Kasumi-1 (cell line): Measurements from ENCODE around the gene ARMC10.
A peak's percentile ranks its signal among the peaks of the same experiment; 100 is the strongest.
"Not testable (repeated sequence)": the region's sequence is repeated elsewhere in the genome, so short reads cannot be mapped to it uniquely, and the experiment has no call there.

Source experiments
- DNase-seq, 2 experiments: peaks; one replicate each; lab custom pipeline; 2025; lab: John Stamatoyannopoulos, UW

The ARMC10 gene

DNA sequence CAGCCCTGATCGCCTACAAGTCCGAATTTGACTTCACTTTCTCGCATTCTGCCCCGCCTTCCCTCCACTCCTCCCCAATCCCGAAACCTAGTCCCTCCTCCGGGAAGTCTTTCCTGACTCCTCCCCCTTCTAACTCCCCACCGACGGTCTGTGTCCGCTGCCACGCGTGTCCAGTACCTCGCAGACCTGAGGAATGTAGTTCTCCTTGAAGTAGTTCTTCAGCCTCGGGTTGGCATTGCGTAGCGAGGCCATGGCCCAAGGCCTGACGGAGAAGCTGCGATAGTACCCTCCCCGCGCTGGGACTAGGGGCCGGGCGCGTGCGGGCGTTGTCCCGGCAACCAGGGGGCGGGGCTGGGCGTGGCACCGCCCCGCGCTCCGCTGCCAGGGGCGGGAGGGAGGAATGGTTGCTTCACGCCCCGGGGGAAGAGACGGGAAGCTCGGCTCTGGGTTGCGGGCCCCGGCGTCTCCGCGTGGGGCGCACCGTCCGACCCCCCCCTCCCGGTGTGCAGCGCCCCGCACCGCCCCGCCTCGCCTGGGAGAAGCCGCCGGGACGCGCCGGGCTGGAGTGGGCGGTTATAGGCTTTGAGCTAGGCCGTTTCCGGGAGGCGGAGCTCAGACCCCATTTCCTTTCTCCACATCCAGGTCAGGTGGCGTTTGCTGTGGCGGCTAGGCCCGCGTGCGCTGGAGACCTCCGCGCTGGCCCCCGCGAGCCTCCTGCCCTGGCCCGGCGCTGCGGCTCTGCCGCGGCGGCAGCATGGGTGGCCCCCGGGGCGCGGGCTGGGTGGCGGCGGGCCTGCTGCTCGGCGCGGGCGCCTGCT, at the start of gene ARMC10, which contains the start of gene FBXL13:
TSS of gene ARMC10 (plus strand) at position 622 of the 818 bp plus-strand sequence. CDS start at position 755, 133 bp downstream.
TSS of gene FBXL13 (minus strand) at position 278 of the 818 bp plus-strand sequence.
- DNase-seq: peak; percentile 88 to 93

DNA sequence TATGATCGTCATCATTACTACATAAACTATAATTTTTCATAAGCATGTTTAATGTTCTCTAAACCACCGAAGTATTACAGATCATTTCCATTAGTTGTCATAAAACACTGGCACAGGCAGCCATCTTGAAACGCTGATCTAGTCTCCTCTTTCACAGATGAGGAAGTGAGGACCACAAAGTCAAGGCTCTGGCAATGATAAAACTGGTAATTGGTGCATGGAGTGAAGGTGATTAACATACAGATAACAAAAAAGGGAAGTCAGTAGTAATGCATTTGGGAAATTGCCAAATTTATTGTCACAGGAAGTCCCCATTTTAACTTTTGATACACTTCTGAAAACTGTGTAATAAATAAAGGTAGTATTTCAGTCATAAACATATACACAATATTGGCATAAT, 49.6 kb upstream of the ARMC10 start:
- peak; percentile 76 to 78 for DNase-seq

DNA sequence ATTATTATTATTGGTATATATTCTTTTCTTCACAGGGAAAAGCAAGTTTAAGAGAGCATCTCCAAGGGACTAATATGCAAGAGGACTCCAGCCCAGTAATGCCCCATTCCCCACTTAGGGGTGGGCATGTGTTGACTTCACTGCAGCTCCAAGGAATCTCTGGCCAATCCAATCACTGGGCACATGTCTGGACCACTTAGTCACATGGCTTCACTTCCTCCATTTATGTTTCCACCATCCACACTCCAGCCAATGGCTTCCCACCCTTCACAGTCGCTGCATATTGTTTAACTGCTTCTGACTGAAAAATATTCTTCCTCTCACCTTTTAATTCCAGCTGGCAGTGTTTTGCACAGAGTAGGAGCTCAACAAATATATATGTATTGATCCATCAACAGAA, 43.9 kb upstream of the ARMC10 start:
- DNase-seq: no peak

DNA sequence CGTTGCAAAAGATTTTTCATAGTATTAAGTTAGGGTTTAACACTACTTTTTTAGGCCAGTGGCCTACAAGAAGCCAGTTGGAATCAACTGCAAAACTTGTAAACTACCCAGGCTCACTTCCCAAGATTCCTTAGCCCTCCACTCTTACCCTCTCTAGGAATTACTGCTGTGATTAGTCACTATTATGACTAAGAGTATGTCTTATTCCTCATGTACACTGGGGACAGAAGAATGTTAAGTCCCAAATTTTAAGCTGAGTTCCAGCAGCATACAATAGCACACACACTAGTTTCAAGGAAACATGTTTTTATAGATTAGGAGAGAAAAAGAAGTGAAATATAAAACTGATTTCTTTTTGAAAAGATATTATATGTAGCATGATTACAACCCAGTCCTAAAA, 43.2 kb upstream of the ARMC10 start:
- no peak for DNase-seq

DNA sequence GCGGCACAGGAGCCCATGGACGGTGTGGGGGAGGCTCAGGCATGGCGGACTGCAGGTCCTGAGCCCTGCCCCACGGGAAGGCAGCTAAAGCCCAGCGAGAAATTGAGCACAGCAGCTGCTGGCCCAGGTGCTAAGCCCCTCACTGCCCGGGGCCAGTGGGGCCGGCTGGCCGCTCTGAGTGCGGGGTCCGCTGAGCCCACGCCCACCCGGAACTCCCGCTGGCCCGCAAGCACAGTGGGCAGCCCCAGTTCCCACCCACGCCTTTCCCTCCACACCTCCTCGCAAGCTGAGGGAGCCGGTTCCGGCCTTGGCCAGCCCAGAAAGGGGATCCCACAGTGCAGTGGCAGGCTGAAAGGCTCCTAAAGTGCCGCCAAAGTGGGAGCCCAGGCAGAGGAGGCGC, 40.6 kb upstream of the ARMC10 start:
- DNase-seq: not testable (repeated sequence)

DNA sequence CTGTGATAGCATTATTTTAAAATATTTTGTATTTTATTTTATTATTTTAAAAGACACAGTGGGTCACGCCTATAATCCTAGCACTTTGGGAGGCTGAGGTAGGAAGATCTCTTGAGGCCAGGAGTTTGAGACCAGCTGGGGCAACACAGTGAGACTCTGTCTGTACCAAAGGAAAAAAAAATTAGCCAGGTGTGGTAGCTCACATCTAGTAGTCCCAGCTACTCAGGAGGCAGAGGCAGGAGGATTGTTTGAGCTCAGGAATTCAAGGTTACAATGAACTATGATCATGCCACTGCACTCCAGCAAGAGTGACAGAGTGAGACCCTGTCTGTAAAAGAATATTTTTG, 37.5 kb upstream of the ARMC10 start:
- no peak for DNase-seq

DNA sequence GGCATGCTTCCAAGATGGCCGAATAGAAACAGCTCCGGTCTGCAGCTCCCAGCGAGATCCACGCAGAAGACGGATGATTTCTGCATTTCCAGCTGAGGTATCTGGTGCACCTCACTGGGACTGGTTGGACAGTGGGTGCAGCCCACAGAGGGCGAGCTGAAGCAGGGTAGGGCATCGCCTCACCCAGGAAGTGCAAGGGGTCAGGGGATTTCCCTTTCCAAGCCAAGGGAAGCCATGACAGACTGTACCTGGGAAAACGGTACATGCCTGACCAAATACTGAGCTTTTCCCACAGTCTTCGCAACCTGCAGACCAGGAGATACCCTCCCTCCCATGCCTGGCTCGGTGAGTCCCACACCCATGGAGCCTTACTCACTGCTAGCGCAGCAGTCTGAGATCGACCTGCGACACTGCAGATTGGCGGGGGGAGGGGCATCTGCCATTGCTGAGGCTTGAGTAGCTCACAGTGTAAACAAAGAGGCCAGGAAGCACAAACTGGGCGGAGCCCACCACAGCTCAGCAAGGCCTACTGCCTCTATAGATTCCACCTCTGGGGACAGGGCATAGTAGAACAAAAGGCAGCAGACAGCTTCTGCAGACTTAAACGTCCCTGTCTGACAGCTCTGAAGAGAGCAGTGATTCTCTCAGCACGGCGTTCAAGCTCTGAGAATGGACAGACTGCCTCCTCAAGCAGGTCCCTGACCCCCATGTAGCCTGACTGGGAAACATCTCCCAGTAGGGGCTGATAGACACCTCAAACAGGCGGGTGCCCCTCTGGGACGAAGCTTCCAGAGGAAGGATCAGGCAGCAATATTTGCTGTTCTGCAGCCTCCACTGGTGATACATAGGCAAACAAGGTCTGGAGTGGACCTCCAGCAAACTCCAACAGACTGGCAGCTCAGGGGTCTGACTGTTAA, 36.9 kb upstream of the ARMC10 start:
- DNase-seq: not testable (repeated sequence)

DNA sequence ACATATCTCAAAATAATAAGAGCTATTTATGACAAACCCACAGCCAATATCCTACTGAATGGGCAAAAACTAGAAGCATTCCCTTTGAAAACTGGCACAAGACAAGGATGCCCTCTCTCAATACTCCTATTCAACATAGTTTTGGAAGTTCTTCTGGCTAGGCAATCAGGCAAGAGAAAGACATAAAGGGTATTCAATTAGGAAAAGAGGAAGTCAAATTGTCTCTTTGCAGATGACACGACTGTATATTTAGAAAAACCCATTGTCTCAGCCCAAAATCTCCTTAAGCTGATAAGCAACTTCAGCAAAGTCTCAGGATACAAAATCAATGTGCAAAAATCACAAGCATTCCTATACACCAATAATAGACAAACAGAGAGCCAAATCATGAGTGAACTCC, 33.1 kb upstream of the ARMC10 start:
- not testable (repeated sequence) for DNase-seq

DNA sequence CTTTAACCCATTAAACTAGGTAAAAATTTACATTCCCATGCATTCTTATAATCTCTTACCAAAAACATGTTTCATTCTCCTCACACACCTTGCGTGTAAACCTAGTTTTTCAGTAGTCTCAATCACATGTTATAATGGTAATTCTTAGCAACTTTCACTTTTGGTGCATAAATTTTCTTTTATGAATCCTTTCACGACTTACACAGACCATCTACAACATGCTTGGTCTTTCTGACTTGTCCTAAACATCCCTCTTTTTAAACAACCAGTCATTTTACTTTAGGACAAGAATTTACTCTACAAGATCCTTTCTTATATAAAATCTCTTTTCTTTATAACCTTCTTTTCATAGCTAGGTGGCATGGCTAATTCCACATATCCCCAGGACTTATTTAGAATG, 26.1 kb upstream of the ARMC10 start:
- peak; percentile 9 to 28 for DNase-seq

DNA sequence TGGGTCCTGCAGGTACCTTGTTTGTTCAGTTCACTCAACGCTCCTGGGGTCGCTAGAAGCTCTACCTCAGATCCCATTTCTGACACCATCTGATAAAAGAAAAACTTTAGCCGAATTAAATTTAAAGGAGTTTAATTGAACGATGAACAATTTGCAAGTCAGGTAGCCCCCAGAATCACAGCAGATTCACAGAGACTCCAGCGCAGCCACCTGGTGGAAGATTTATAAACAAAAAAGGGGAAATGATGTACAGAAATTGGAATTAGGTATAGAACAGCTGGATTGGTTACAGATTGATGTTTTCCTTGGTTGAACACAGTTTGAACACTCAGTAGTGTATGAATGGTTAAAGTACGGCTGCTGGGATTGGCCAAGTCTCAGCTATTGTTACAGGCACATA, 23.4 kb upstream of the ARMC10 start:
- DNase-seq: no peak

DNA sequence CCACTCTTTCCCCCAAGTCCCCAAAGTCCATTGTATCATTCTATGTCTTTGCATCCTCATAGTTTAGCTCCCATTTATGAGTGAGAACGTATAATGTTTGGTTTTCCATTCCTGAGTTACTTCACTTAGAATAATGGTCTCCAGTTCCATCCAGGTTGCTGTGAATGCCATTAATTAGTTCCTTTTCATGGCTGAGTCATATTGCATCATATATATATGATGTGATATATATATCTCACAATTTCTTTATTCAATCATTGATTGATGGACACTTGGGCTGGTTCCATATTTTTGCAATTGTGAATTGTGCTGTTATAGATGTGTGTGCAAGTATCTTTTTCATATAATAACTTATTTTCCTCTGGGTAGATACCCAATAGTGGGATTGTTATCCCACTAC, 18.9 kb upstream of the ARMC10 start:
- not testable (repeated sequence) for DNase-seq

DNA sequence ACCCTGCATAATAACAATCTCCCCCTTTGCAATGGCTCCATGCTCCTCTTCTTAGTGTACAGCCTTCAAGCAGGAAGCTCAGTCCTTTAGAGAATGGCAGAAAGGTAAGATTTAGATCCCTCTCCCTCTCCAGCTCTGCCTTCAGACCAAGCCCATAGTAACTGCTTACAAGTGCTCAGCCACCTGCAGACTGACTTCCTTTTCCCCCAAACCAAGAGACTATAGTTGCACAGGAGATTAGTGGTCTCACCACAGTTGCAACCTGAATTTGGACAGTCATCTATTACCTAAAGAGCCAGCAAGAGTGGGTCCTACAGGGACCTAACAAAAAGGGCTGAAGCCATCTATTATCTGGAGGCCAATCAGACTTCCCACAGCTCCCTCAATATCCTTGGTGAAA, 16.8 kb upstream of the ARMC10 start:
- DNase-seq: no peak

DNA sequence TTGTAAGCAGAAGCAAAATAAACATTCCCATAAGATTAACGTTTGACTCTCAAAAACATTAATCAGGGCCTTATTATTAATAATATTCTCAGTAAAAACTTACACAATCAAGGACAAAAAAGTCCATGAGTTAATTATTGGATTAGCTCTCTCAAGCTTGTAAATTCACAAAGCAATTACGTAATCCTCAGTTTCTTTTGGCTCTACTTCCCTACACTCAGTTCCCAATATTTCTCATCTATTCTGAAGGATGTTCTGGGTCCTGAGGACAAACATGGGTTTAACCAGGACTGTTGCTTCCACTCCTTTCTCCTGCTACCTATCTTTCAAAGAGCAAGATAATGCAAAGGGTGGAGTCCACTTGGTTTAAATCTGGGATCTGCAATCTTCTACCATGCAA, 15.5 kb upstream of the ARMC10 start:
- no peak for DNase-seq

DNA sequence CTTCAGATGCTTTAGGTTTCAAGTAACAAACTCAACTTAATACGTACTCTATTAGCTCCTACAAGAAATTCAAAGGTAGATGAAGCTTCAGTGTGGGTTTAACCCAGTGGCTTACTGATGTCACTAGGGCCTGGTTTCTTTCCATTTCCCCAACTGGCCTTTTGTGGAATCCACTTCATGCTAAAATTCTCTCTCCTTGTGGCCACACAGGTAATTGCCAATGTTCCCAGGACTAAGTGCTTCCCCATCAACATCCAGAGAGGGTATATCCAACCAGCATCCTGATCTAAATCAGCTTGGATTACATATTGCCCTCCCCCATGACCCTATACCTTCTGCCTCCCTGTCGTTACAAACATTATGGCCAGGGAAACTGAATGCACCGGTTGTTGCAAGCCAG, 11.0 kb upstream of the ARMC10 start:
- no peak for DNase-seq

DNA sequence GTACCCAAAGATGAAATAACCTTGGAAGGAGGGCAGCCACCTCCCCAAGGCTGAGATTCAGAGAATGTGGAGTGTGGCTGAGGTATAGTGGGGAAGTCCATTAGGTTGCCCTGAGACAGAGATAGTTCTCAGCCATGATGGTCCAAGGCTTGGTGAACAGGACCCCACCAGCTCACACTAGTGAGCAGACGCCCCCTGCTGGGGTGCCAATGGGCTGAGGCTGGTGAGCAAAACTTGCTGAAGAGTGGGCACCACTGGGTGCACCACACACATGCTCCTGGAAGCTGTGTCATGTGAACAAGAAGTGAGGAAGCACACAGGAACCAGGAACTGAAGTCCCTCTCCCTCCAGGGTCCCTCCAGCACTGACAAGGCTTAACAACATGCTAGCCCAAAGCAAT, 9.3 kb upstream of the ARMC10 start:
- DNase-seq: peak; percentile 57 to 66

DNA sequence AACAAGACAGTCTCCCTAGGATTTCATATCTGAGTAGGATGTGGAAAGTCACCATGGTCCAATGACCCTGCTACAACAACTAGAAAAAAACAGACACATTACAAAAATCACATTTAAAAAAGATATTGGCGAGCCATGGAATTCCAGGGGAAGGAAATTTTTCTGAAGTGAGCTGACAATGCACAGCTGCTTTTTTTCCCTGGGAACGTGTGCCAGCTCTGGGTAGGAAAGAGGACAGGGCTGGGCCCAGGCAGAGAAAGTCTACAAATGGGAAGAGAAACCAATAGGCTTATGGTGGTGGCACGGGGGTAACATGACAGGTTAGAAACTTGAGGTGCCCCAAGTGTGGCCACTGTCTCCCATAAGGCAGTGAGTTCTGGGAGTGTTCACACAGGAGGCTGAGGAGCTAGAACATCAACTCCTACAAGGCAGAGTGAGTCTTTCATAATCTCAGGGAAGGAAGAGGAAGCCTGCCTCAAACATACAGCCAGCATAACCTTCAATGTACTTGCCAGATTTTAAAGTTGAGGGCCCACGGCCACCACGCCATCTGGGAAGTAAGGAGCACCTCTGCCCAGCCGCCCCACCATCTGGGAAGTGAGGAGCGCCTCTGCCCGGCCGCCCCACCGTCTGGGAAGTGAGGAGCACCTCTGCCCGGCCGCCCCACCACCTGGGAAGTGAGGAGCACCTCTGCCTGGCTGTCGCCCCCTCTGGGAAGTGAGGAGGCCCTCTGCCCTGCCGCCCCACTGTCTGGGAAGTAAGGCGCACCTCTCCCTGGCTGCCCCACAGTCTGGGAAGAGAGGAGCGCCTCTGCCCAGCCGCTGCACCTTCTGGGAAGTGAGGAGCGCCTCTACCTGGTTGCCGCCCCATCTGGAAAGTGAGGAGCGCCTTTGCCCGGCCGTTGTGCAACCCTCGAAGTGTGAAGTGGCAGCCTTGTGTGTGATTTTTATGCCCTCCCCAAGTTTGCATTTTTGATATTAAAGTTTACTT, 6.2 kb upstream of the ARMC10 start:
- DNase-seq: no peak

DNA sequence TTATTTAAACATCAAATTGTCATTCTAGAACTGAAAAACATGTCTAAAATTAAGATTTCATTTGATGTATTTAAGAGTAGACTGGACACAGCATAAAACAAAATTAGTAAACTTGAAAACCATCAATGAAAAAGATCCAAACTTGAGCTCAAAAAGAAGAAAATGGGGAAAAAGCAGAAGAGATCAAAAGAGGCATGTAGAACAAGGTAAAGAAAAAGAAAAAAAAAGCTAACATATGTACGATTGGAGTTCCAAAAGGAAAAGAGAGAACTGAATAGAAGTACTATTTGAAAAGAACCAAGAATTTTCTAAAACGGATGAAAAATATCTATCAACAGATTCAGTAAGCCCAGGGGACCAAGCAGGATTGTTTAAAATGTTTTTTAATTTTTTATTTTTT, 3.9 kb upstream of the ARMC10 start:
- DNase-seq: no peak

DNA sequence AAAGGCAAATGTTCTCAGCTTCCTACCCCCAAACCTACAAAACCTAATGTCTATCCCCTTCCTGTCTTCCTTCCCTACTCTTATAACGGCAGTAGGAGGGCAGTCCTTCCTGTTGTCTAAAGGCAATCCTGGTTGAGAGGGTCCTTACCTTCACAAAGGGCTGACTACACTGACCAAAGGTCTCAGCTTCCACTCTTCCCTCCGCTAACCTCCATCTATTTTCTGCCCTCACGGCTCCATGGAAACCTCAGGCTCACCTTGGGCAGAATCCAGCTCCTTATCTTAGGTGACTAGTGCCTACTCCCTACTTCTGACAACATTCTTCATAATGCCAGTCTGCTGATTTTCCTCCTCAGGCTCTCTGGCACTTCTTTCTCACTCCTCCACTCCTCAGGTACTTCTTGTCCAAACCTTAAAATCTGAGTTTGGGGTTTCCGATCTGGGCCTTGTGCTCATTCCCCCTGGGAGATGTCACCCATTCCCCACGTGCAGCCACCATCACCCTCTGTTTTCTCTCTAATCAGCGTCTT, 886 bp upstream of the ARMC10 start:
- peak in 1 of 2 experiments; percentile 56 for DNase-seq

DNA sequence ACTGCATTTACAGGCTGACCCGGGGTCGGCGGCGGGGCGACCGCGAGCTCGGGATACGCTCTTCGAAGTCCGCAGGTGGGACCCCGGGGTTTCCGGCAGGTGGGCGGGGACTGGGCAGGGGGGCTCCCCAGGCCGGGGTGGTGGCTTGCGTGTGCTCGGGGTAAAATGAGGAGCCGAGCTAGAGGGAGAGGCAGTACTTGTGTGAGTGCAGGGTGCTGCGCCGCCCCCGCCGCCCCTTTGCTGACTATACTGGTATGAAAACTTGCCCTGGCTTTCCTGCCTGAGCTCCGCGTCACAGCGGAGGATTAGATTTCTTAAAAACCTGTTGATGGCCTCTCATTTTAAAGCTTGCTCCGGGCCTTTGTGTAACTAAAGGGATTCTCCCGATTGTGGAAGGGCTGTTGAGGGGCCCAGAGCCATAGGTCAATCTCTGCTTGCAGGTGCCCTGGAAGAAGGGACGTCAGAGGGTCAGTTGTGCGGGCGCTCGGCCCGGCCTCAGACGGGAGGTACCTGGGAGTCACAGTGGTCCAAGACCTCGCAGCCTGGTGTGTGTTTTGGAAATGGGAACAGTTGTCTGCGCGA, 488 bp downstream of the ARMC10 start:
- peak; percentile 33 to 41 for DNase-seq

DNA sequence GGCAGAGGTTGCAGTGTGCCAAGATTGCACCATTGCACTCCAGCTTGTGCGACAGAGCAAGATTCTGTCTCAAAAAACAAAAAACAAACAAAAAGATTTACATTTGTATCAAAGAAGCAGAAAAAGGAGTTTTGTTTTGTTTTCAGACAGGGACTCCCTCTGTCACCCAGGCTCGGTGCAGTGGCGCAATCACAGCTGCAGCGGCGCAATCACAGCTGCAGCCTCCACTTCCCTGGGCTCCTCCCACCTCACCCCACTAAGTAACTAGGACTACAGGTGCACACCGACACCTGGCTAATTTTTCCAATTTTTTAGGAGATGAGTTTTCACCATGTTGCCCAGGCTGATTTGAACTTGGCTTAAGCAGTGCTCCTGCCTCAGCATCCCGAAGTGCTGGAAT, 1.8 kb downstream of the ARMC10 start:
- DNase-seq: no peak

DNA sequence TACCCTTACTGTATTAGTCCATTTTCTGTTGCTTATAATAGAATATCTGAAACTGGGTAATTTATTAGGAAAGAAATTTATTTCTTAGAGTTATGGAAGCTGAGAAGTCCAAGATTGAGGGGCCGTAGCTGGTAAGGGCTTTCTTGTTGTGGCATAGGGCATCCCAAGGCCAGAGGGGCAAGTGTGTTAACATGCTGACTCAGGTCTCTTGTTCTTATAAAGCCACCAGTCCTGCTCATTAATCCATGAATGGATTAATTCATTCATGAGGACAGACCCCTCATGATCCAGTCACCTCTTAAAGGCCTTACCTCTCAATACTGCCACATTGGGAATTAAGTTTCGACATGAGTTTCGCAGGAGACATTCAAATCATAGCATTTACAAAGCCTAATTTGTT, 2.4 kb downstream of the ARMC10 start:
- no peak for DNase-seq
